HepG2 (cell line): ENCODE data around the gene LCK. TPM values are rescaled to one million over a fixed set of nuclear protein-coding genes. Genes with fewer than 3 reads are reported as not detected.

ENCODE experiments used
- AHR ChIP-seq: IDR thresholded peaks from 2 replicates; pipeline ENCODE4 v1.6.1; 2018; ENCODE audit warnings: missing genetic modification reagents, missing compliant biosample characterization
- ARHGAP35 ChIP-seq: sonication (generic); formaldehyde crosslinking; IDR thresholded peaks from 2 replicates; pipeline ENCODE4 v1.9.0; 2022; ENCODE audit warnings: mild to moderate bottlenecking, inconsistent platforms, moderate library complexity, missing genetic modification reagents, borderline replicate concordance
- BORCS8-MEF2B ChIP-seq: sonication (generic); formaldehyde crosslinking; IDR thresholded peaks from 2 replicates; pipeline ENCODE4 v1.8.0; 2022; ENCODE audit warnings: mild to moderate bottlenecking, missing genetic modification reagents
- CTCF ChIP-seq: sonication (generic); formaldehyde crosslinking; IDR thresholded peaks from 2 replicates; pipeline ENCODE4 v1.5.0; 2020; ENCODE audit warnings: mild to moderate bottlenecking, missing genetic modification reagents, moderate library complexity
- HMG20B ChIP-seq: conservative IDR thresholded peaks from 2 replicates; pipeline ENCODE4 v1.6.1; 2016; ENCODE audit warnings: missing genetic modification reagents, missing compliant biosample characterization
- JARID2 ChIP-seq: sonication (generic); formaldehyde crosslinking; IDR thresholded peaks from 2 replicates; pipeline ENCODE4 v1.8.1; 2023; ENCODE audit warnings: missing genetic modification reagents, inconsistent platforms; ENCODE audit not compliant: insufficient replicate concordance
- KDM3A ChIP-seq: IDR thresholded peaks from 2 replicates; pipeline ENCODE4 v1.6.1; 2018; ENCODE audit warnings: low read depth, missing compliant biosample characterization
- NAIF1 ChIP-seq: sonication (generic); formaldehyde crosslinking; IDR thresholded peaks from 2 replicates; pipeline ENCODE4 v1.5.0; 2020; ENCODE audit warnings: mild to moderate bottlenecking, missing genetic modification reagents, borderline replicate concordance
- NFAT5 ChIP-seq: sonication (generic); formaldehyde crosslinking; IDR thresholded peaks from 2 replicates; pipeline ENCODE4 v1.4.0; 2020; ENCODE audit warnings: missing genetic modification reagents
- PHF20 ChIP-seq: sonication (generic); formaldehyde crosslinking; IDR thresholded peaks from 2 replicates; pipeline ENCODE4 v1.5.0; 2020; ENCODE audit warnings: mild to moderate bottlenecking, missing genetic modification reagents
- SIN3B ChIP-seq: fragments of 150-350 bp; IDR thresholded peaks from 2 replicates; pipeline ENCODE4 v1.6.1; 2014; ENCODE audit warnings: low read length
- TAF15 ChIP-seq: fragments of 200-400 bp; formaldehyde crosslinking; IDR thresholded peaks from one replicate; pipeline ENCODE4 v1.6.1; 2018; ENCODE audit warnings: mild to moderate bottlenecking, low read depth, low read length; ENCODE audit not compliant: poor library complexity, severe bottlenecking
- TOPORS ChIP-seq: sonication (generic); formaldehyde crosslinking; IDR thresholded peaks from 2 replicates; pipeline ENCODE4 v1.8.0; 2023; ENCODE audit warnings: mild to moderate bottlenecking, missing genetic modification reagents
- ZBTB39 ChIP-seq: sonication (generic); formaldehyde crosslinking; IDR thresholded peaks from 2 replicates; pipeline ENCODE4 v1.5.0; 2020; ENCODE audit warnings: missing genetic modification reagents
- ZBTB49 ChIP-seq: sonication (generic); formaldehyde crosslinking; IDR thresholded peaks from 2 replicates; pipeline ENCODE4 v1.4.0; 2020; ENCODE audit warnings: missing genetic modification reagents, borderline replicate concordance
- ZNF44 ChIP-seq: sonication (generic); formaldehyde crosslinking; IDR thresholded peaks from 2 replicates; pipeline ENCODE4 v1.5.1; 2020; ENCODE audit warnings: mild to moderate bottlenecking, missing genetic modification reagents
- ZNF451 ChIP-seq: sonication (generic); formaldehyde crosslinking; IDR thresholded peaks from 2 replicates; pipeline ENCODE4 v1.5.0; 2020; ENCODE audit warnings: mild to moderate bottlenecking, missing genetic modification reagents
- polyA plus RNA-seq, 8 experiments: library from polyadenylated mRNA; depleted of rRNA in 3 of 8; stranded (reverse) in 7 of 8; unstranded in 1 of 8; fragments of >200 nt; fragmentation: Illumina TruSeq in 4 of 8; extraction: Trizol in 4 of 8; gene quantifications; 2 replicates each; pipeline versions ENCODE4 v1.2.1 to v1.2.3, GENCODE V29; 2011 to 2016; ENCODE audit warnings: low read depth in 4 of 8, missing spikeins in 1 of 8, mixed read lengths in 1 of 8; ENCODE audit not compliant: insufficient read depth in 1 of 8
- total RNA-seq, 5 experiments: library from RNA; depleted of rRNA; stranded (reverse); fragments of >200 nt; fragmentation: Illumina TruSeq; extraction: Trizol; gene quantifications; 2 replicates each; pipeline ENCODE4 v1.2.3, GENCODE V29; 2016; ENCODE audit warnings: low read depth in 1 of 5

LCK gene
- total and polyA plus RNA-seq, 2 of the 13 experiments (the other 11 are each of a cell fraction or from before 2014, with no cell fraction given), result 0.93 to 1.8 TPM

GRCh38 chr1:32321712-32322291 is 70.7 kb downstream of the LCK start (continued):
- no peak for TF ChIP-seq TAF15
- no peak for TF ChIP-seq CTCF (CRISPR knock-in tag)
- TF ChIP-seq SIN3B, result no peak
- peak; percentile 82; the same call in 1 of the 2 replicates for TF ChIP-seq HMG20B (CRISPR knock-in tag)
- TF ChIP-seq BORCS8-MEF2B (CRISPR knock-in tag), result no peak
- TF ChIP-seq NFAT5, result no peak
- no peak for TF ChIP-seq ARHGAP35 (CRISPR knock-in tag)
- no peak for TF ChIP-seq JARID2 (CRISPR knock-in tag)
- no peak for TF ChIP-seq ZNF44 (CRISPR knock-in tag)
- TF ChIP-seq KDM3A (CRISPR knock-in tag), result 0 out of 2 replicates have a peak, but pooled peaks have one; percentile 65
- TF ChIP-seq ZBTB39 (CRISPR knock-in tag), result no peak
- no peak for TF ChIP-seq AHR (CRISPR knock-in tag)
- TF ChIP-seq NAIF1 (CRISPR knock-in tag), result no peak
- no peak for TF ChIP-seq ZNF451
- no peak for TF ChIP-seq PHF20
- TF ChIP-seq ZBTB49 (CRISPR knock-in tag), result 0 out of 2 replicates have a peak, but pooled peaks have one; percentile 14
- TF ChIP-seq TOPORS (CRISPR knock-in tag), result 0 out of 2 replicates have a peak, but pooled peaks have one; percentile 20
